Thoracic aorta (tissue), 2 donors: Measurements from ENCODE around the gene IGSF21. TPM values are rescaled to one million over a fixed set of nuclear protein-coding genes. Genes with fewer than 3 reads are reported as not detected.

Experiments
- ATAC-seq: fragments of 150-250 bp; one replicate; pipeline ENCODE4 v1.8.0; 2017; ENCODE audit warnings: low read depth; ENCODE audit not compliant: insufficient number of reproducible peaks, low FRiP score
- DNase-seq: peaks from one replicate; pipeline ENCODE4 v3.0.0-alpha.2; 2020; ENCODE audit warnings: low spot score
- H3K27ac ChIP-seq, 2 donors: fragments of 200-600 bp; sonication (generic); 1 replicate in 1 of 2; 2 replicates in 1 of 2; pipeline ENCODE4 v1.5.1; 2016; ENCODE audit warnings: mild to moderate bottlenecking in 2 of 2, moderate library complexity in 2 of 2
- H3K27me3 ChIP-seq: fragments of 200-600 bp; sonication (generic); replicated peaks from 2 replicates; pipeline ENCODE4 v1.6.0; 2016; ENCODE audit warnings: mild to moderate bottlenecking; ENCODE audit not compliant: insufficient read depth
- H3K36me3 ChIP-seq: fragments of 200-600 bp; sonication (generic); one replicate; pipeline ENCODE4 v1.5.1; 2016
- H3K4me1 ChIP-seq, 2 donors: fragments of 200-600 bp; sonication (generic); 1 replicate in 1 of 2; 2 replicates in 1 of 2; pipeline versions ENCODE4 v1.5.1 to v1.6.0; 2016; ENCODE audit warnings: low read depth in 2 of 2, mild to moderate bottlenecking in 1 of 2; ENCODE audit not compliant: control insufficient read depth in 1 of 2
- H3K4me3 ChIP-seq: fragments of 200-600 bp; sonication (generic); 2 replicates; pipeline ENCODE4 v1.5.1; 2016; ENCODE audit warnings: mild to moderate bottlenecking
- H3K9me3 ChIP-seq: fragments of 200-600 bp; sonication (generic); 2 replicates; pipeline ENCODE4 v1.5.1; 2016
- total RNA-seq, 2 donors: library from RNA; depleted of rRNA; stranded (reverse); fragments of >200 nt; gene quantifications; one replicate each; pipeline versions ENCODE4 v1.1.0 to v1.2.3, GENCODE V29; 2016
- TF ChIP-seq, protein P1 (sequence below): fragments of 200-600 bp; sonication (generic); IDR thresholded peaks from one replicate; pipeline ENCODE4 v1.5.1; 2019; ENCODE audit warnings: antibody characterized with exemption

IGSF21 gene
- total RNA-seq, 2 donors from 2014 or later: 5.0 to 10.9 TPM

DNA sequence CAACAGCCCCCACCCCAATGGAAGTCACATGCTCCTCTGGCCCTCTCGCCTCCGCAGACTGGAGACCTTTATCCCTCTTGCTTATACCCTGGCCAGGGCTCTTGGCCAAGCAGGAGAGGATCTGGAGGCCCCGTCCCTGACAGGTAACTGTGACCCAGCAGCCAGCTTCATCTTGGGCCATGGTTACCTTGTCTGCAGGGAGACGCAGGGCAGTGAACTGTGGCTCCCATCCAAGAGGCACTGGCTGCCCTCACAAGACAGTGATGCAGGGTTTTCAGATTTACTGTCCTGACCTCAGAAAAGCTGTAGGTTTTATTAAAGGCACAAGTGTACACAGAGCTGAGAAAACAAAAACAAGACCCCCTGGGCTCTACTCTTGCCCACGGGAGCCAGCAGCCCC is 276.5 kb downstream of the IGSF21 start:
- TF ChIP-seq, protein P1, sequence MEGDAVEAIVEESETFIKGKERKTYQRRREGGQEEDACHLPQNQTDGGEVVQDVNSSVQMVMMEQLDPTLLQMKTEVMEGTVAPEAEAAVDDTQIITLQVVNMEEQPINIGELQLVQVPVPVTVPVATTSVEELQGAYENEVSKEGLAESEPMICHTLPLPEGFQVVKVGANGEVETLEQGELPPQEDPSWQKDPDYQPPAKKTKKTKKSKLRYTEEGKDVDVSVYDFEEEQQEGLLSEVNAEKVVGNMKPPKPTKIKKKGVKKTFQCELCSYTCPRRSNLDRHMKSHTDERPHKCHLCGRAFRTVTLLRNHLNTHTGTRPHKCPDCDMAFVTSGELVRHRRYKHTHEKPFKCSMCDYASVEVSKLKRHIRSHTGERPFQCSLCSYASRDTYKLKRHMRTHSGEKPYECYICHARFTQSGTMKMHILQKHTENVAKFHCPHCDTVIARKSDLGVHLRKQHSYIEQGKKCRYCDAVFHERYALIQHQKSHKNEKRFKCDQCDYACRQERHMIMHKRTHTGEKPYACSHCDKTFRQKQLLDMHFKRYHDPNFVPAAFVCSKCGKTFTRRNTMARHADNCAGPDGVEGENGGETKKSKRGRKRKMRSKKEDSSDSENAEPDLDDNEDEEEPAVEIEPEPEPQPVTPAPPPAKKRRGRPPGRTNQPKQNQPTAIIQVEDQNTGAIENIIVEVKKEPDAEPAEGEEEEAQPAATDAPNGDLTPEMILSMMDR: no peak
- H3K27me3 ChIP-seq: no peaks in the 10 kb centered on the region

DNA sequence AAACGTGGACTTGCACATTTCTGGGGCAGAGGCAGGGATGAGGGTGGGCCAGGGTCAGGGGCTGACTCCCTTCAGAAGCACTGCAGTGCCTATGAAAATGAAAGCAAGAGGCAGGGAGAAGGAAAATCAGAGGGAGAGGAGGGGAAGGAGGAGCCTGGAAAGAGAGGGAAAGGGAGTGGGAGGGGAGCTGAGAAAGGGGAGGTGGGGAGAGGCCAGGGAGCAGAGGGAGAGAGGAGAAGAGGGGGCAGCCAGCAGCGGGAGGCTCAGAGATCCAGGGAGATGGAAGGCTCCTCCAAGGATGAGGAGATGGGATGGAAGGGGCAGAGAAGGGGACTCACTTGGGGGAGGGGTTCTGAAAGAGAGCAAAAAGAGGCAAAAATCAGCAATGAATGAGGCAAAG is 276.9 kb downstream of the IGSF21 start:
- Histone ChIP-seq H3K27me3 (no peaks in the 10 kb centered on the region), H3K27ac (no peak overlapping the region), H3K9me3 (no peaks in the 10 kb centered on the region), H3K4me3 (no peak overlapping the region), H3K36me3 (no peaks in the 10 kb centered on the region), H3K4me1 (no peaks in the 10 kb centered on the region)
- TF ChIP-seq, protein P1: no peak
- DNase-seq (no peak), ATAC-seq (no peak)

More for the DNA sequence above, 276.5 kb downstream of the IGSF21 start:
- DNase-seq: no peak
- no peaks in the 10 kb centered on the region for H3K36me3 ChIP-seq
- ATAC-seq: no peak
- H3K9me3 ChIP-seq: no peaks in the 10 kb centered on the region
- H3K27ac ChIP-seq: no peak overlapping the region
- H3K4me3 ChIP-seq: no peak overlapping the region
- H3K4me1 ChIP-seq: no peaks in the 10 kb centered on the region

GRCh38 chr1:18385239-18385790 is 277.7 kb downstream of the IGSF21 start:
- Histone ChIP-seq H3K36me3 (no peaks in the 10 kb centered on the region), H3K4me3 (no peak overlapping the region), H3K9me3 (no peaks in the 10 kb centered on the region), H3K4me1 (no peaks in the 10 kb centered on the region), H3K27ac (no peak overlapping the region), H3K27me3 (no peaks in the 10 kb centered on the region)
- ATAC-seq (no peak), DNase-seq (no peak)
- TF ChIP-seq, protein P1: no peak

GRCh38 chr1:18386591-18386990 is 279.0 kb downstream of the IGSF21 start:
- ATAC-seq (no peak), DNase-seq (no peak)
- H3K4me1 ChIP-seq: no peaks in the 10 kb centered on the region
- no peak overlapping the region for H3K4me3 ChIP-seq
- TF ChIP-seq, protein P1: no peak
- no peaks in the 10 kb centered on the region for H3K27me3 ChIP-seq
- H3K9me3 ChIP-seq: no peaks in the 10 kb centered on the region
- H3K36me3 ChIP-seq: no peaks in the 10 kb centered on the region
- H3K27ac ChIP-seq: no peak overlapping the region

GRCh38 chr1:18387307-18387706 is 279.7 kb downstream of the IGSF21 start:
- ATAC-seq: no peak
- H3K4me3 ChIP-seq: no peak overlapping the region
- TF ChIP-seq, protein P1: no peak

More at GRCh38 chr1:18387307-18387706, 279.7 kb downstream of the IGSF21 start:
- Histone ChIP-seq H3K27ac (no peak overlapping the region), H3K27me3 (no peaks in the 10 kb centered on the region), H3K4me1 (no peaks in the 10 kb centered on the region), H3K36me3 (no peaks in the 10 kb centered on the region), H3K9me3 (no peaks in the 10 kb centered on the region)
- no peak for DNase-seq
